BLaER1 (cell line): ENCODE results near the gene ATRIP.

Source experiments
- H3K27ac ChIP-seq: shearing (Covaris generic); formaldehyde crosslinking; 2 replicates; pipeline ENCODE4 v1.8.1; 2022
- H3K27me3 ChIP-seq: shearing (Covaris generic); formaldehyde crosslinking; 2 replicates; pipeline ENCODE4 v1.8.1; 2022
- H3K36me3 ChIP-seq: shearing (Covaris generic); formaldehyde crosslinking; 2 replicates; pipeline ENCODE4 v1.8.1; 2022
- H3K4me1 ChIP-seq: shearing (Covaris generic); formaldehyde crosslinking; 2 replicates; pipeline ENCODE4 v1.8.1; 2022
- H3K4me2 ChIP-seq: shearing (Covaris generic); formaldehyde crosslinking; 2 replicates; pipeline ENCODE4 v1.8.1; 2022
- H3K4me3 ChIP-seq: shearing (Covaris generic); formaldehyde crosslinking; 2 replicates; pipeline ENCODE4 v1.8.1; 2022
- H3K9ac ChIP-seq: shearing (Covaris generic); formaldehyde crosslinking; 2 replicates; pipeline ENCODE4 v1.8.1; 2022
- H3K9me3 ChIP-seq: shearing (Covaris generic); formaldehyde crosslinking; 2 replicates; pipeline ENCODE4 v1.8.1; 2022
- H4K20me1 ChIP-seq: shearing (Covaris generic); formaldehyde crosslinking; 2 replicates; pipeline ENCODE4 v1.8.1; 2022
- Cebpa-rat ChIP-seq: shearing (Covaris generic); IDR thresholded peaks from 2 replicates; pipeline ENCODE4 v1.8.1; 2022

Gene ATRIP

GRCh38 chr3:48410205-48411040, 36.1 kb upstream of the ATRIP start:
- H3K27me3 ChIP-seq: no peaks in the 10 kb centered on the region
- peaks cover 90% of the 10 kb centered on the region for H4K20me1 ChIP-seq
- H3K9me3 ChIP-seq: no peaks in the 10 kb centered on the region
- H3K4me2 ChIP-seq: no peak overlapping the region
- peaks cover 12% of the 10 kb centered on the region for H3K4me1 ChIP-seq
- TF ChIP-seq Cebpa-rat: no peak
- no peak overlapping the region for H3K27ac ChIP-seq
- no peak overlapping the region for H3K9ac ChIP-seq
- H3K36me3 ChIP-seq: peaks cover 100% of the 10 kb centered on the region
- no peak overlapping the region for H3K4me3 ChIP-seq

GRCh38 chr3:48411041-48411588, 35.4 kb upstream of the ATRIP start:
- no peaks in the 10 kb centered on the region for H3K9me3 ChIP-seq
- H3K9ac ChIP-seq: 0 out of 2 replicates have a peak overlapping the region, but pooled peaks have one; percentile 10
- H3K27me3 ChIP-seq: no peaks in the 10 kb centered on the region
- H3K4me1 ChIP-seq: peaks cover 12% of the 10 kb centered on the region
- peaks cover 90% of the 10 kb centered on the region for H4K20me1 ChIP-seq
- no peak overlapping the region for H3K27ac ChIP-seq
- TF ChIP-seq Cebpa-rat: no peak
- H3K36me3 ChIP-seq: peaks cover 100% of the 10 kb centered on the region
- H3K4me3 ChIP-seq: no peak overlapping the region
- H3K4me2 ChIP-seq: no peak overlapping the region

- Histone ChIP-seq H3K9me3 (no peaks in the 10 kb centered on the region), H3K27ac (no peak overlapping the region), H3K9ac (0 out of 2 replicates have a peak overlapping the region, but pooled peaks have one; percentile 10), H3K4me3 (no peak overlapping the region), H4K20me1 (peaks cover 90% of the 10 kb centered on the region), H3K36me3 (peaks cover 100% of the 10 kb centered on the region), H3K4me1 (peaks cover 12% of the 10 kb centered on the region), H3K27me3 (no peaks in the 10 kb centered on the region), H3K4me2 (no peak overlapping the region)
- no peak for TF ChIP-seq Cebpa-rat
These were observed 34.7 kb upstream of the ATRIP start for GRCh38 chr3:48411606-48412374.

- H4K20me1 ChIP-seq: peaks cover 90% of the 10 kb centered on the region
- no peak for TF ChIP-seq Cebpa-rat
- no peak overlapping the region for H3K4me3 ChIP-seq
- H3K9ac ChIP-seq: peak overlapping the region; percentile 35; the same call in 1 of the 2 replicates
- H3K9me3 ChIP-seq: no peaks in the 10 kb centered on the region
- peaks cover 100% of the 10 kb centered on the region for H3K36me3 ChIP-seq
- no peaks in the 10 kb centered on the region for H3K27me3 ChIP-seq
- H3K4me2 ChIP-seq: no peak overlapping the region
- H3K27ac ChIP-seq: no peak overlapping the region
- peaks cover 12% of the 10 kb centered on the region for H3K4me1 ChIP-seq
These were observed 34.0 kb upstream of the ATRIP start for GRCh38 chr3:48412375-48413001.

- H3K4me1 ChIP-seq: peaks cover 12% of the 10 kb centered on the region
- H3K36me3 ChIP-seq: peaks cover 100% of the 10 kb centered on the region
- no peaks in the 10 kb centered on the region for H3K27me3 ChIP-seq
- no peak overlapping the region for H3K27ac ChIP-seq
- H3K9ac ChIP-seq: peak overlapping the region; percentile 35; the same call in 1 of the 2 replicates
- no peaks in the 10 kb centered on the region for H3K9me3 ChIP-seq
- H3K4me3 ChIP-seq: no peak overlapping the region
- H4K20me1 ChIP-seq: peaks cover 90% of the 10 kb centered on the region
- H3K4me2 ChIP-seq: no peak overlapping the region
- TF ChIP-seq Cebpa-rat: no peak
These were observed 33.5 kb upstream of the ATRIP start for GRCh38 chr3:48413086-48413485.

- Histone ChIP-seq H4K20me1 (peaks cover 92% of the 10 kb centered on the region), H3K9me3 (no peaks in the 10 kb centered on the region), H3K4me2 (no peak overlapping the region), H3K4me1 (peaks cover 12% of the 10 kb centered on the region), H3K4me3 (no peak overlapping the region), H3K9ac (no peak overlapping the region), H3K27me3 (no peaks in the 10 kb centered on the region), H3K27ac (no peak overlapping the region), H3K36me3 (peaks cover 100% of the 10 kb centered on the region)
- TF ChIP-seq Cebpa-rat: no peak
These were observed 32.9 kb upstream of the ATRIP start for GRCh38 chr3:48413611-48414010.

GRCh38 chr3:48414376-48415250, 31.9 kb upstream of the ATRIP start:
- Histone ChIP-seq H3K4me1 (peaks cover 12% of the 10 kb centered on the region), H3K27me3 (no peaks in the 10 kb centered on the region), H4K20me1 (peaks cover 93% of the 10 kb centered on the region), H3K4me3 (no peak overlapping the region), H3K4me2 (no peak overlapping the region), H3K27ac (no peak overlapping the region), H3K9ac (no peak overlapping the region), H3K36me3 (peaks cover 100% of the 10 kb centered on the region), H3K9me3 (no peaks in the 10 kb centered on the region)
- TF ChIP-seq Cebpa-rat: no peak

GRCh38 chr3:48415251-48415953, 31.1 kb upstream of the ATRIP start:
- Histone ChIP-seq H3K4me1 (peaks cover 12% of the 10 kb centered on the region), H4K20me1 (peaks cover 96% of the 10 kb centered on the region), H3K27ac (no peak overlapping the region), H3K4me3 (no peak overlapping the region), H3K9ac (no peak overlapping the region), H3K27me3 (no peaks in the 10 kb centered on the region), H3K36me3 (peaks cover 99% of the 10 kb centered on the region), H3K9me3 (no peaks in the 10 kb centered on the region), H3K4me2 (no peak overlapping the region)
- no peak for TF ChIP-seq Cebpa-rat
